GM12878 (cell line): ENCODE measurements around the gene ORM2. TPM values are rescaled to one million over a fixed set of nuclear protein-coding genes. Genes with fewer than 3 reads are reported as not detected.

Experiments used
- ATAC-seq: fragments of 200-7000 bp; cut with Tn5 transposase; 3 replicates; pipeline ENCODE4 v1.9.1; 2020; ENCODE audit warnings: mild to moderate bottlenecking, moderate library complexity
- BruUV-seq: library from RNA; stranded (reverse); fragments of 400-500 nt; replicated peaks from 2 replicates; lab custom pipeline; 2021; lab: Mats Ljungman, UMichigan
- CTCF ChIA-PET: fragments of 300-600 bp; sonication (Branson Sonifier 250); formaldehyde crosslinking; extraction: SDS; loops from one replicate; lab custom pipeline; 2021; ENCODE audit warnings: inconsistent platforms; lab: Yijun Ruan, JAX
- POLR2A ChIA-PET: fragments of 350-600 bp; formaldehyde crosslinking; extraction: SDS; loops from one replicate; lab custom pipeline; 2021; ENCODE audit warnings: inconsistent platforms; lab: Charles Lee
- RAD21 ChIA-PET: fragments of 300-600 bp; sonication (Branson Sonifier 250); formaldehyde crosslinking; loops from one replicate; lab custom pipeline; 2023; ENCODE audit warnings: antibody characterized with exemption; ENCODE audit not compliant: unreplicated experiment; lab: Charles Lee
- SMC1A ChIA-PET: fragments of 300-600 bp; sonication (Branson Sonifier 250); formaldehyde crosslinking; loops from one replicate; lab custom pipeline; 2023; ENCODE audit not compliant: unreplicated experiment, uncharacterized antibody; lab: Charles Lee
- DNase-seq: peaks from one replicate; pipeline ENCODE4 v3.0.0-alpha.2; 2011; ENCODE audit warnings: low read depth, low spot score
- FAIRE-seq: peaks from 3 replicates; lab custom pipeline; 2011; peaks lifted over from hg19 to GRCh38; lab: Jason Lieb, UNC
- H2AFZ ChIP-seq: 2 replicates; pipeline ENCODE4 v1.6.0; 2011; ENCODE audit warnings: low read depth, low read length, control low read depth; ENCODE audit not compliant: control insufficient read depth
- H3K27ac ChIP-seq: 2 replicates; pipeline ENCODE4 v1.5.1; 2011; ENCODE audit warnings: control low read depth; ENCODE audit not compliant: control insufficient read depth, insufficient read depth
- H3K27me3 ChIP-seq, 2 experiments: replicated peaks in 1 of 2; 2 replicates each; pipeline versions ENCODE4 v1.6.0 to v1.6.1; 2011; ENCODE audit warnings: low read length in 1 of 2; ENCODE audit not compliant: control insufficient read depth in 2 of 2, insufficient read depth in 2 of 2
- H3K36me3 ChIP-seq, 2 experiments: 2 replicates each; pipeline ENCODE4 v1.5.1; 2011; ENCODE audit warnings: low read length in 1 of 2; ENCODE audit not compliant: control insufficient read depth in 2 of 2, insufficient read depth in 2 of 2
- H3K4me1 ChIP-seq: 2 replicates; pipeline ENCODE4 v1.6.1; 2011; ENCODE audit warnings: mild to moderate bottlenecking, low read length, moderate library complexity, mixed read lengths; ENCODE audit not compliant: control insufficient read depth, insufficient read depth
- H3K4me2 ChIP-seq: 2 replicates; pipeline ENCODE4 v1.6.0; 2011; ENCODE audit warnings: control low read depth; ENCODE audit not compliant: control insufficient read depth, insufficient read depth
- H3K4me3 ChIP-seq: fragments of 200-600 bp; sonication (generic); 2 replicates; pipeline ENCODE4 v1.5.1; 2016
- H3K79me2 ChIP-seq: 2 replicates; pipeline ENCODE4 v1.6.0; 2011; ENCODE audit warnings: low read length; ENCODE audit not compliant: control insufficient read depth, insufficient read depth
- H3K9ac ChIP-seq: 2 replicates; pipeline ENCODE4 v1.8.0; 2011; ENCODE audit warnings: low read length, control low read depth, mixed read lengths; ENCODE audit not compliant: control insufficient read depth, insufficient read depth
- H3K9me3 ChIP-seq: replicated peaks from 3 replicates; pipeline ENCODE4 v1.5.1; 2011; ENCODE audit warnings: mild to moderate bottlenecking, low read length; ENCODE audit not compliant: control insufficient read depth, insufficient read depth
- H4K20me1 ChIP-seq: 2 replicates; pipeline ENCODE4 v1.6.0; 2011; ENCODE audit not compliant: control insufficient read depth, insufficient read depth
- ATF7 ChIP-seq: fragments of 450-650 bp; IDR thresholded peaks from 2 replicates; pipeline ENCODE4 v1.6.1; 2016; ENCODE audit warnings: low read depth, mild to moderate bottlenecking
- FOXM1 ChIP-seq: IDR thresholded peaks from 2 replicates; pipeline ENCODE4 v1.6.1; 2012; ENCODE audit warnings: low read depth, mild to moderate bottlenecking, inconsistent platforms, low read length, moderate library complexity
- KLF5 ChIP-seq: fragments of 450-650 bp; IDR thresholded peaks from 2 replicates; pipeline ENCODE4 v1.6.1; 2014; ENCODE audit warnings: mild to moderate bottlenecking; ENCODE audit not compliant: partially characterized antibody
- MYB ChIP-seq: fragments of 150-350 bp; IDR thresholded peaks from 2 replicates; pipeline ENCODE4 v1.6.1; 2014; ENCODE audit warnings: mild to moderate bottlenecking, low read depth, low read length, borderline replicate concordance
- NBN ChIP-seq: fragments of 450-650 bp; IDR thresholded peaks from 2 replicates; pipeline ENCODE4 v1.6.1; 2016
- NFXL1 ChIP-seq: fragments of 450-650 bp; IDR thresholded peaks from 2 replicates; pipeline ENCODE4 v1.6.1; 2017; ENCODE audit warnings: antibody characterized with exemption, mild to moderate bottlenecking, borderline replicate concordance
- NRF1 ChIP-seq: conservative IDR thresholded peaks from 2 replicates; pipeline ENCODE4 v1.6.1; 2011; ENCODE audit warnings: mild to moderate bottlenecking, low read depth, low read length, improper control_type of control experiment
- RAD51 ChIP-seq: fragments of 450-650 bp; IDR thresholded peaks from 2 replicates; pipeline ENCODE4 v1.6.1; 2016; ENCODE audit warnings: moderate library complexity, mild to moderate bottlenecking, inconsistent platforms
- SMAD1 ChIP-seq: fragments of 450-650 bp; IDR thresholded peaks from 2 replicates; pipeline ENCODE4 v1.6.1; 2018; ENCODE audit warnings: mild to moderate bottlenecking, low read depth; ENCODE audit not compliant: partially characterized antibody
- SUPT20H ChIP-seq: IDR thresholded peaks from 2 replicates; pipeline ENCODE4 v1.6.1; 2011; ENCODE audit warnings: low read depth, mild to moderate bottlenecking, low read length, moderate library complexity, borderline replicate concordance; ENCODE audit not compliant: control insufficient read depth
- ZNF217 ChIP-seq: fragments of 450-650 bp; IDR thresholded peaks from 2 replicates; pipeline ENCODE4 v1.6.1; 2017; ENCODE audit warnings: antibody characterized with exemption, mild to moderate bottlenecking
- ZZZ3 ChIP-seq: IDR thresholded peaks from 2 replicates; pipeline ENCODE4 v1.6.1; 2011; ENCODE audit warnings: low read depth; ENCODE audit not compliant: control insufficient read depth, insufficient read length
- WGBS: methylation state at CpG from one replicate; pipeline ENCODE4 v1.1.6; 2016; ENCODE audit warnings: low lambda C conversion rate; ENCODE audit not compliant: insufficient replicate concordance, insufficient coverage; ENCODE audit errors: missing lambda C conversion rate; 5-methylcytosine and 5-hydroxymethylcytosine counted together
- in situ Hi-C: fragments of 300-500 bp; cut with MboI; formaldehyde crosslinking; loops from 9 replicates; pipeline ENCODE4 v1.14.3; 2018; ENCODE audit warnings: mixed read lengths
- intact Hi-C: fragments of 100-400 bp; cut with micrococcal nuclease; formaldehyde crosslinking; loops from one replicate; pipeline ENCODE4 v1.14.2; 2022; ENCODE audit not compliant: unreplicated experiment
- polyA plus RNA-seq, 11 experiments: library from polyadenylated mRNA; depleted of rRNA in 4 of 11; unstranded in 6 of 11; stranded (reverse) in 5 of 11; fragments of >200 nt; fragmentation: Nextera tagmentation in 4 of 11; fragmentation: Illumina TruSeq in 1 of 11; extraction: Ambion mirVana in 4 of 11; extraction: Trizol in 1 of 11; gene quantifications; 1 replicate in 1 of 11; 2 replicates in 10 of 11; pipeline versions ENCODE4 v1.2.1 to v1.2.3, GENCODE V29; 2011 to 2016; ENCODE audit warnings: inconsistent platforms in 2 of 11, missing spikeins in 2 of 11, low read depth in 1 of 11
- total RNA-seq, 4 experiments: library from RNA; depleted of rRNA in 3 of 4; stranded (reverse); fragments of >200 nt in 3 of 4; fragmentation: Illumina TruSeq in 1 of 4; extraction: Trizol in 1 of 4; gene quantifications; 2 replicates each; pipeline versions ENCODE4 v1.2.1 to v1.2.3, GENCODE V29; 2013 to 2021
- TF ChIP-seq, protein P1 (sequence below): fragments of 450-650 bp; IDR thresholded peaks from 2 replicates; pipeline ENCODE4 v1.6.1; 2017; ENCODE audit warnings: borderline replicate concordance
- TF ChIP-seq, protein P2 (sequence below): IDR thresholded peaks from 2 replicates; pipeline ENCODE4 v1.6.1; 2011; ENCODE audit warnings: low read depth, mild to moderate bottlenecking, low read length, moderate library complexity, borderline replicate concordance; ENCODE audit errors: extremely low read depth
- TF ChIP-seq, protein P3 (sequence below): IDR thresholded peaks from 2 replicates; pipeline ENCODE4 v1.6.1; 2012; ENCODE audit warnings: improper control_type of control experiment, low read depth, low read length; ENCODE audit not compliant: insufficient replicate concordance
- TF ChIP-seq, protein P4 (sequence below): IDR thresholded peaks from 2 replicates; pipeline ENCODE4 v1.6.1; 2011; ENCODE audit warnings: borderline replicate concordance, low read depth, mild to moderate bottlenecking, moderate library complexity, mixed read lengths, low read length; ENCODE audit not compliant: insufficient read depth; ENCODE audit errors: extremely low read length
- TF ChIP-seq, protein P5 (sequence below): fragments of 450-650 bp; IDR thresholded peaks from 2 replicates; pipeline ENCODE4 v1.6.1; 2016; ENCODE audit warnings: mild to moderate bottlenecking

The ORM2 gene
- total and polyA plus RNA-seq, 10 of the 15 experiments (the other 5 are each of a cell fraction or from before 2014, with no cell fraction given) = 0.64 TPM; not detected in 9

DNA sequence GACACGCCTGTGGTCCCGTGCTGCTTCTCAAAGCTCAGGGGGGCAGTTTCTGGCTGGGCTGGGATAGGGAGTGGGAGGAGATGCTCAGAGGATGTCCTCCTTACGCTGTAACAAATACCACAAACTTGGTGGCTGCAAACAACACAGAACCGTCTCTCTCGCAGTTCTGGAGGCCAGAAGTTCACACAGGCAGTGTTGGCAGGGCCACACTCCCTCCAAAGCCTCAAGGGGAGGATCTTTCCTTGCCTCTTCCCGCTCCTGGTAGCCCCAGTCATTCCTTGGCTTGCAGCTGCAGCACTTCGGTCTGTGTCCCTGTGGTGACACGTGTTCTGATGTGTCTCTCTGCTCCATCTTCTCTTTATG is 17.2 kb upstream of the ORM2 start:
- H3K27me3 ChIP-seq = no peaks in the 10 kb centered on the region; a peak in 1 of 4 replicates
- no peak overlapping the region for H3K4me3 ChIP-seq
- CTCF ChIA-PET = no interaction called here
- SMC1A ChIA-PET = no interaction called here
- no peak overlapping the region for H2AFZ ChIP-seq
- DNase-seq (no peak), FAIRE-seq (no peak), ATAC-seq (no peak)
- BruUV-seq = no TSS peak
- intact Hi-C loops = no loop called here
- in situ Hi-C loops = no loop called here
- no peaks in the 10 kb centered on the region for H3K36me3 ChIP-seq
- H3K27ac ChIP-seq = no peak overlapping the region
- RAD21 ChIA-PET = no interaction called here
- no peak overlapping the region for H3K9ac ChIP-seq
- no peak overlapping the region for H3K4me2 ChIP-seq
- H3K9me3 ChIP-seq = no peaks in the 10 kb centered on the region
- H3K4me1 ChIP-seq = no peaks in the 10 kb centered on the region
- 32% methylated on average over 8 of the region's 8 CpGs for WGBS
- H4K20me1 ChIP-seq = no peaks in the 10 kb centered on the region
- POLR2A ChIA-PET = no interaction called here
- no peaks in the 10 kb centered on the region for H3K79me2 ChIP-seq
- TF ChIP-seq, protein P1, sequence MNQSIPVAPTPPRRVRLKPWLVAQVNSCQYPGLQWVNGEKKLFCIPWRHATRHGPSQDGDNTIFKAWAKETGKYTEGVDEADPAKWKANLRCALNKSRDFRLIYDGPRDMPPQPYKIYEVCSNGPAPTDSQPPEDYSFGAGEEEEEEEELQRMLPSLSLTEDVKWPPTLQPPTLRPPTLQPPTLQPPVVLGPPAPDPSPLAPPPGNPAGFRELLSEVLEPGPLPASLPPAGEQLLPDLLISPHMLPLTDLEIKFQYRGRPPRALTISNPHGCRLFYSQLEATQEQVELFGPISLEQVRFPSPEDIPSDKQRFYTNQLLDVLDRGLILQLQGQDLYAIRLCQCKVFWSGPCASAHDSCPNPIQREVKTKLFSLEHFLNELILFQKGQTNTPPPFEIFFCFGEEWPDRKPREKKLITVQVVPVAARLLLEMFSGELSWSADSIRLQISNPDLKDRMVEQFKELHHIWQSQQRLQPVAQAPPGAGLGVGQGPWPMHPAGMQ = no peak
- TF ChIP-seq, protein P2, sequence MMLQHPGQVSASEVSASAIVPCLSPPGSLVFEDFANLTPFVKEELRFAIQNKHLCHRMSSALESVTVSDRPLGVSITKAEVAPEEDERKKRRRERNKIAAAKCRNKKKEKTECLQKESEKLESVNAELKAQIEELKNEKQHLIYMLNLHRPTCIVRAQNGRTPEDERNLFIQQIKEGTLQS = no peak
- TF ChIP-seq MYB = no peak
- no peak for TF ChIP-seq SUPT20H
- TF ChIP-seq, protein P3, sequence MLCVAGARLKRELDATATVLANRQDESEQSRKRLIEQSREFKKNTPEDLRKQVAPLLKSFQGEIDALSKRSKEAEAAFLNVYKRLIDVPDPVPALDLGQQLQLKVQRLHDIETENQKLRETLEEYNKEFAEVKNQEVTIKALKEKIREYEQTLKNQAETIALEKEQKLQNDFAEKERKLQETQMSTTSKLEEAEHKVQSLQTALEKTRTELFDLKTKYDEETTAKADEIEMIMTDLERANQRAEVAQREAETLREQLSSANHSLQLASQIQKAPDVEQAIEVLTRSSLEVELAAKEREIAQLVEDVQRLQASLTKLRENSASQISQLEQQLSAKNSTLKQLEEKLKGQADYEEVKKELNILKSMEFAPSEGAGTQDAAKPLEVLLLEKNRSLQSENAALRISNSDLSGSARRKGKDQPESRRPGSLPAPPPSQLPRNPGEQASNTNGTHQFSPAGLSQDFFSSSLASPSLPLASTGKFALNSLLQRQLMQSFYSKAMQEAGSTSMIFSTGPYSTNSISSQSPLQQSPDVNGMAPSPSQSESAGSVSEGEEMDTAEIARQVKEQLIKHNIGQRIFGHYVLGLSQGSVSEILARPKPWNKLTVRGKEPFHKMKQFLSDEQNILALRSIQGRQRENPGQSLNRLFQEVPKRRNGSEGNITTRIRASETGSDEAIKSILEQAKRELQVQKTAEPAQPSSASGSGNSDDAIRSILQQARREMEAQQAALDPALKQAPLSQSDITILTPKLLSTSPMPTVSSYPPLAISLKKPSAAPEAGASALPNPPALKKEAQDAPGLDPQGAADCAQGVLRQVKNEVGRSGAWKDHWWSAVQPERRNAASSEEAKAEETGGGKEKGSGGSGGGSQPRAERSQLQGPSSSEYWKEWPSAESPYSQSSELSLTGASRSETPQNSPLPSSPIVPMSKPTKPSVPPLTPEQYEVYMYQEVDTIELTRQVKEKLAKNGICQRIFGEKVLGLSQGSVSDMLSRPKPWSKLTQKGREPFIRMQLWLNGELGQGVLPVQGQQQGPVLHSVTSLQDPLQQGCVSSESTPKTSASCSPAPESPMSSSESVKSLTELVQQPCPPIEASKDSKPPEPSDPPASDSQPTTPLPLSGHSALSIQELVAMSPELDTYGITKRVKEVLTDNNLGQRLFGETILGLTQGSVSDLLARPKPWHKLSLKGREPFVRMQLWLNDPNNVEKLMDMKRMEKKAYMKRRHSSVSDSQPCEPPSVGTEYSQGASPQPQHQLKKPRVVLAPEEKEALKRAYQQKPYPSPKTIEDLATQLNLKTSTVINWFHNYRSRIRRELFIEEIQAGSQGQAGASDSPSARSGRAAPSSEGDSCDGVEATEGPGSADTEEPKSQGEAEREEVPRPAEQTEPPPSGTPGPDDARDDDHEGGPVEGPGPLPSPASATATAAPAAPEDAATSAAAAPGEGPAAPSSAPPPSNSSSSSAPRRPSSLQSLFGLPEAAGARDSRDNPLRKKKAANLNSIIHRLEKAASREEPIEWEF = no peak
- TF ChIP-seq KLF5 = no peak
- TF ChIP-seq, protein P4, sequence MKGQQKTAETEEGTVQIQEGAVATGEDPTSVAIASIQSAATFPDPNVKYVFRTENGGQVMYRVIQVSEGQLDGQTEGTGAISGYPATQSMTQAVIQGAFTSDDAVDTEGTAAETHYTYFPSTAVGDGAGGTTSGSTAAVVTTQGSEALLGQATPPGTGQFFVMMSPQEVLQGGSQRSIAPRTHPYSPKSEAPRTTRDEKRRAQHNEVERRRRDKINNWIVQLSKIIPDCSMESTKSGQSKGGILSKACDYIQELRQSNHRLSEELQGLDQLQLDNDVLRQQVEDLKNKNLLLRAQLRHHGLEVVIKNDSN = no peak
- TF ChIP-seq, protein P5, sequence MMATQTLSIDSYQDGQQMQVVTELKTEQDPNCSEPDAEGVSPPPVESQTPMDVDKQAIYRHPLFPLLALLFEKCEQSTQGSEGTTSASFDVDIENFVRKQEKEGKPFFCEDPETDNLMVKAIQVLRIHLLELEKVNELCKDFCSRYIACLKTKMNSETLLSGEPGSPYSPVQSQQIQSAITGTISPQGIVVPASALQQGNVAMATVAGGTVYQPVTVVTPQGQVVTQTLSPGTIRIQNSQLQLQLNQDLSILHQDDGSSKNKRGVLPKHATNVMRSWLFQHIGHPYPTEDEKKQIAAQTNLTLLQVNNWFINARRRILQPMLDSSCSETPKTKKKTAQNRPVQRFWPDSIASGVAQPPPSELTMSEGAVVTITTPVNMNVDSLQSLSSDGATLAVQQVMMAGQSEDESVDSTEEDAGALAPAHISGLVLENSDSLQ = no peak
- TF ChIP-seq NBN = no peak
- TF ChIP-seq ZNF217 = no peak
- TF ChIP-seq NFXL1 = no peak
- no peak for TF ChIP-seq ZZZ3
- no peak for TF ChIP-seq ATF7
- TF ChIP-seq NRF1 = no peak
- TF ChIP-seq RAD51 = no peak
- no peak for TF ChIP-seq FOXM1
- TF ChIP-seq SMAD1 = no peak
